Endothelial cell (in vitro differentiated cells): ENCODE measurements around the gene DFFA. TPM values are rescaled to one million over a fixed set of nuclear protein-coding genes. Genes with fewer than 3 reads are reported as not detected.
"Not testable (repeated sequence)": the region's sequence is repeated elsewhere in the genome, so short reads cannot be mapped to it uniquely, and the experiment has no call there.

Source experiments
- DNase-seq: peaks from one replicate; pipeline ENCODE4 v3.0.0; 2021; ENCODE audit warnings: low spot score
- H3K27ac Mint-ChIP-seq: one replicate; pipeline ENCODE4 v1.8.0; 2021; ENCODE audit warnings: mixed read lengths, inconsistent platforms; ENCODE audit not compliant: unreplicated experiment
- H3K27me3 Mint-ChIP-seq: one replicate; pipeline ENCODE4 v1.8.0; 2021; ENCODE audit warnings: mild to moderate bottlenecking, moderate library complexity, mixed read lengths, inconsistent platforms; ENCODE audit not compliant: unreplicated experiment
- H3K36me3 Mint-ChIP-seq: one replicate; pipeline ENCODE4 v1.8.0; 2021; ENCODE audit warnings: mild to moderate bottlenecking, low read depth, mixed read lengths, inconsistent platforms; ENCODE audit not compliant: unreplicated experiment
- H3K4me1 Mint-ChIP-seq: one replicate; pipeline ENCODE4 v1.8.0; 2021; ENCODE audit warnings: mild to moderate bottlenecking, mixed read lengths, inconsistent platforms; ENCODE audit not compliant: unreplicated experiment
- H3K4me3 Mint-ChIP-seq: one replicate; pipeline ENCODE4 v1.8.0; 2021; ENCODE audit warnings: mild to moderate bottlenecking, mixed read lengths, inconsistent platforms; ENCODE audit not compliant: unreplicated experiment
- H3K9me3 Mint-ChIP-seq: one replicate; pipeline ENCODE4 v1.8.0; 2021; ENCODE audit warnings: mixed read lengths, inconsistent platforms; ENCODE audit not compliant: unreplicated experiment
- CTCF ChIP-seq: fragments of 200-600 bp; sonication (generic); IDR thresholded peaks from one replicate; pipeline ENCODE4 v1.5.0; 2021; ENCODE audit warnings: antibody characterized with exemption; ENCODE audit not compliant: unreplicated experiment
- total RNA-seq: library from RNA; stranded (reverse); fragmentation: NEBNext Ultra II Directional; extraction: Animal tissue kit (Norgen Biotek cat#: 25700); gene quantifications from one replicate; pipeline ENCODE4 v1.2.1, GENCODE V29; 2021; ENCODE audit not compliant: unreplicated experiment

DFFA gene
- total RNA-seq, 1 donor from 2014 or later = 77.1 TPM

- no peaks in the 10 kb centered on the region for H3K9me3 Mint-ChIP-seq
Measured at GRCh38 chr1:10424034-10424433, 48.3 kb downstream of the DFFA start.

GRCh38 chr1:10421637-10422036, 50.7 kb downstream of the DFFA start:
- H3K27ac Mint-ChIP-seq = no peak overlapping the region
- peaks cover 6% of the 10 kb centered on the region for H3K27me3 Mint-ChIP-seq
- no peak for DNase-seq
- H3K4me3 Mint-ChIP-seq = no peak overlapping the region
- peaks cover 36% of the 10 kb centered on the region for H3K36me3 Mint-ChIP-seq
- H3K9me3 Mint-ChIP-seq = no peaks in the 10 kb centered on the region
- TF ChIP-seq CTCF = no peak
- H3K4me1 Mint-ChIP-seq = no peaks in the 10 kb centered on the region

More at GRCh38 chr1:10424034-10424433, 48.3 kb downstream of the DFFA start:
- Mint-ChIP-seq H3K4me3 (no peak overlapping the region), H3K27me3 (peaks cover 6% of the 10 kb centered on the region), H3K27ac (no peak overlapping the region), H3K4me1 (no peaks in the 10 kb centered on the region), H3K36me3 (peaks cover 19% of the 10 kb centered on the region)
- TF ChIP-seq CTCF = no peak
- DNase-seq = no peak

- Mint-ChIP-seq H3K27me3 (peaks cover 7% of the 10 kb centered on the region), H3K4me3 (peak overlapping the region; percentile 19), H3K36me3 (peaks cover 49% of the 10 kb centered on the region), H3K9me3 (no peaks in the 10 kb centered on the region), H3K27ac (no peak overlapping the region), H3K4me1 (peaks cover 6% of the 10 kb centered on the region)
- DNase-seq = no peak
- TF ChIP-seq CTCF = no peak
Measured at GRCh38 chr1:10419351-10419750, 53.0 kb downstream of the DFFA start.

GRCh38 chr1:10418741-10419140, 53.6 kb downstream of the DFFA start:
- not testable (repeated sequence) for DNase-seq, H3K9me3 Mint-ChIP-seq, H3K4me1 Mint-ChIP-seq, H3K27me3 Mint-ChIP-seq, H3K27ac Mint-ChIP-seq, H3K4me3 Mint-ChIP-seq
- peaks cover 53% of the 10 kb centered on the region for H3K36me3 Mint-ChIP-seq

- peak overlapping the region; percentile 82 for H3K27ac Mint-ChIP-seq
- not testable (repeated sequence) for DNase-seq, H3K9me3 Mint-ChIP-seq, H3K4me3 Mint-ChIP-seq, H3K4me1 Mint-ChIP-seq, H3K27me3 Mint-ChIP-seq
- peaks cover 74% of the 10 kb centered on the region for H3K36me3 Mint-ChIP-seq
Measured at GRCh38 chr1:10415967-10416366, 56.4 kb downstream of the DFFA start.

GRCh38 chr1:10415211-10415930, 57.0 kb downstream of the DFFA start:
- DNase-seq = peak; percentile 12
- H3K36me3 Mint-ChIP-seq = peaks cover 74% of the 10 kb centered on the region
- no peaks in the 10 kb centered on the region for H3K9me3 Mint-ChIP-seq
- peaks cover 7% of the 10 kb centered on the region for H3K27me3 Mint-ChIP-seq
- H3K4me1 Mint-ChIP-seq = peaks cover 6% of the 10 kb centered on the region
- H3K4me3 Mint-ChIP-seq = no peak overlapping the region
- H3K27ac Mint-ChIP-seq = peak overlapping the region; percentile 95
- no peak for TF ChIP-seq CTCF
